ENCODE results near the gene TRIM44. TPM values are rescaled to one million over a fixed set of nuclear protein-coding genes. Genes with fewer than 3 reads are reported as not detected.
A peak's percentile ranks its signal among the peaks of the same experiment; 100 is the strongest.

The TRIM44 gene
- total and polyA plus RNA-seq, 8 donors = 57.6 to 72.1 (median 65.2) TPM

DNA sequence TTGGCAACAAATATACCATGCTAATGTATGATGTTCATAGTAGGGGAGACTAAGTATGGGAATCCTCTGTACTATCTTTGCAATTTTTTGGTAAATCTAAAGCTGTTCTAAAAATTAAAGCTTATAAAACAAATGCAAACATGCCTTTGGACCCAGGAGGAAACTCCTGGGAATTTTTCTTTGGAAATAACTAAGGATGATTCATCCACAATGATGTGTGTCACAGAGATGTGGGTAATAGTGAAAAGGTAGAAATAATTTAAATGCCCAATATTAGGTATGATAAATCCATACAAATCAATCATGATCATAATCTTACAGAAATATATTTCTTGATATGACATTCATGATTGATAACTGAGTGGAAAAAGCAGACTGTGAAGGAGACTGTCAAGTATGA is 135.8 kb downstream of the TRIM44 start:
- H3K9me3 ChIP-seq = no peaks in the 10 kb centered on the region
- DNase-seq (no peak), ATAC-seq (no peak)
- no peak overlapping the region for H3K27ac ChIP-seq
- no peak overlapping the region for H3K4me3 ChIP-seq
- intact Hi-C loops (cut with DNase I) = no loop called here
- TF ChIP-seq, protein P1, sequence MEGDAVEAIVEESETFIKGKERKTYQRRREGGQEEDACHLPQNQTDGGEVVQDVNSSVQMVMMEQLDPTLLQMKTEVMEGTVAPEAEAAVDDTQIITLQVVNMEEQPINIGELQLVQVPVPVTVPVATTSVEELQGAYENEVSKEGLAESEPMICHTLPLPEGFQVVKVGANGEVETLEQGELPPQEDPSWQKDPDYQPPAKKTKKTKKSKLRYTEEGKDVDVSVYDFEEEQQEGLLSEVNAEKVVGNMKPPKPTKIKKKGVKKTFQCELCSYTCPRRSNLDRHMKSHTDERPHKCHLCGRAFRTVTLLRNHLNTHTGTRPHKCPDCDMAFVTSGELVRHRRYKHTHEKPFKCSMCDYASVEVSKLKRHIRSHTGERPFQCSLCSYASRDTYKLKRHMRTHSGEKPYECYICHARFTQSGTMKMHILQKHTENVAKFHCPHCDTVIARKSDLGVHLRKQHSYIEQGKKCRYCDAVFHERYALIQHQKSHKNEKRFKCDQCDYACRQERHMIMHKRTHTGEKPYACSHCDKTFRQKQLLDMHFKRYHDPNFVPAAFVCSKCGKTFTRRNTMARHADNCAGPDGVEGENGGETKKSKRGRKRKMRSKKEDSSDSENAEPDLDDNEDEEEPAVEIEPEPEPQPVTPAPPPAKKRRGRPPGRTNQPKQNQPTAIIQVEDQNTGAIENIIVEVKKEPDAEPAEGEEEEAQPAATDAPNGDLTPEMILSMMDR (IDR thresholded peaks at IDR 0.05) = no peak
- no peaks in the 10 kb centered on the region for H3K36me3 ChIP-seq
- H3K4me1 ChIP-seq = no peaks in the 10 kb centered on the region
- no peaks in the 10 kb centered on the region for H3K27me3 ChIP-seq

DNA sequence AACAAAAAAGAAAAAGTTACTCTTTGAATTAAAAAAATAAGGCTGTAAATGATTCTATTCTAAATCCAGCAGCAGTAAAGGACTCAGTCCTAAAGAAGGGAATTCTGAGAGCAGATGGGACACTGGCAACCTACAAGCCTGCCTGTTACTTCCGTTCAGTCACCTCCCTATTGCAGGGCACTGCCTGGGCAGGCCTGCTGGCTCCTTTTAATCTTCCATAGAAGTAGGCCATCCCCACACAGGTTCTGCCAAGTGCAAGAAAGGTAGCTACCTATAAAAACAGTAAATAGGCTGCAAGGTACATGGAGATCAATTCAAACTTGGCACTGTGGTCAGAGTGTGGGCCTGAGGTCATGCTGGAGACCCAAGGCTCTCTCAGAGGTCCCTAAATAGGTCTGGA is 136.4 kb downstream of the TRIM44 start:
- no peaks in the 10 kb centered on the region for H3K36me3 ChIP-seq
- DNase-seq (no peak), ATAC-seq (no peak)
- intact Hi-C loops (cut with DNase I) = no loop called here
- H3K9me3 ChIP-seq = no peaks in the 10 kb centered on the region
- H3K27me3 ChIP-seq = no peaks in the 10 kb centered on the region
- no peak overlapping the region for H3K27ac ChIP-seq
- H3K4me3 ChIP-seq = no peak overlapping the region
- TF ChIP-seq, protein P1 (IDR thresholded peaks at IDR 0.05) = no peak
- H3K4me1 ChIP-seq = no peaks in the 10 kb centered on the region

DNA sequence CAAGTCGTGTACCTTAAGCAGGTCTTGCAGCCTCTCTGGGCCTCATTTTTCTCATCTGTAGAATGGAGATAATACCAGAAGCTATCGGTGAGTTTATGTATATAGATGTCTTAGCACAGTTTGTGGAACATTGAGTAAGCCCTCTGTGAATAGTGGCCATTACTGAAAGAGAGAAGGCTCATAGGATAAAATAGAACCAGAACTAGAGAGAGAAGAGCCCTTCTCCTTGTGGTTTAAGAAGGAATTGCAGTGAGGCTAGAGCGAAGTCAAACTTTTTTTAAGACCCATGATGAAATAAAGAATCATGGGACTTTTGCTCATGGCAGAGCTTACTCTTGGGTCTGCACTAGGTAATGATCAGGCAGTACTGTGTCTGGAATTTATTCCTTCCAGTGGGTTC is 137.1 kb downstream of the TRIM44 start:
- TF ChIP-seq, protein P1 (IDR thresholded peaks at IDR 0.05) = peak in 1 of 2 donors; percentile 12
- ATAC-seq (no peak), DNase-seq (no peak)
- Histone ChIP-seq H3K36me3 (no peaks in the 10 kb centered on the region), H3K9me3 (no peaks in the 10 kb centered on the region), H3K4me1 (no peaks in the 10 kb centered on the region), H3K27ac (no peak overlapping the region), H3K4me3 (no peak overlapping the region), H3K27me3 (no peaks in the 10 kb centered on the region)
- intact Hi-C loops (cut with DNase I) = no loop called here

DNA sequence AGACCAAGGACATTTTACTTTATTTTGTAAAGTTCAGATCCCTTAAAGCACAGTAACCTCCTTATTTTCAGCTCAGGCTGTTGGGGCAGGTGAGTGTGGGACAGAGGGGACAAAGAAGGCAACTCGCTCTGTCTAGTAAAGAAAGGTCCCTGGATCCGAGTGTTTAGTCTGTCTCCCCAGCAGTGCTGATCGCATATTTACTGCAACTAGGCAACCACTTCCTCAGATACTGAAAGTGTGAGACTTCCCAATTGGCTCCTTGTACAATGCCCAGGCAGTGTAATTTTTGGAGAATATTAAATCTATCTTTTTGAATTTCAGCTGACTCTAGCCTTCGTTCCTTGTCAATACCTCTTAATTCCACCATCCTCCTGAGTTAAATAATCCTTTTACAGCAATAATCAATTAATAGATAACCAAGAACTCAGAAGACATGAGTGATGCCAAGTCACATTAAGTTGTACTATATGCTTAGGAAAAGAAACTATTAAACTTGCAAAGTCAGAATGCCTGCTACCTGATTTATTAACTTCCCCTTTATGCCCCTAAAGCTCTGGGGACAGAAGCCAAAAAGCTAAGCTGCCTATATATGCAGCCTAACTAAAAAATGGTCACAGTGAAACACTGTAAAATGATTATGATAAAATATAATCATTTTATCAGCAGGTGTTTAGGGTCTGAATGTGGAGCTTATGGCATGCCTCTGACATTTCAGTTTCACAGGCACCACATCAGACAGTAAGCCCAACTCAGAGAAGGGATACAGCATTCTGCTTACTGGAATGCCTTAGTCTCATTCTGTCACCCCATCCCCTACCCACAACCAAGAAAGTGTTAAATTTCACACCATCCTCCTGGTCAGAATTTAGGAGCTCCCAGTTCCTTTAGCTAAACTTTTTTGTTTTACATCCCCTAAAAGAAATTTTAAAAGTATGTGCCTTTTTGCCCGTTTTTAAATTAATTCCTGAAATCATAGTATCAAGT is 138.7 kb downstream of the TRIM44 start:
- no peak for DNase-seq
- TF ChIP-seq, protein P1 (IDR thresholded peaks at IDR 0.05) = no peak

DNA sequence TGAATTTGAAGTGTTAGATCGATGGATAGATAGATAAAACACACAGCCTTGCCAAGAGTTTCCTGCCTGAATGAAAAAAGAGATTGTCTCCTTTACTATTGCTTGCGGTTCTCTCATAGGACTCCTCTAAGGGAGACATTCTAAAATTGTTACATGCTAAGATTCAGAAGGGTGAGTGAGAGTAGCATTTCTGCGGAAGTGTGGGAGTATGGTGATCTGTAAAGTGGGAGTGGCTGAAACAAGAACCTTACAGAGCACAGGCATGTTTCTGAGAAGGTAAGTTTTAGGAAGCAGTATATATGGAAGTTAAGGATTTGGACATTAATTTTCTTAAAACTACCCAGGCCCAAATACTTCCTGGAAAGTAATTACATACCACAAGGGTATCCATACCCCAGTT is 139.6 kb downstream of the TRIM44 start:
- no peak overlapping the region for H3K4me3 ChIP-seq
- H3K9me3 ChIP-seq = no peaks in the 10 kb centered on the region
- no peaks in the 10 kb centered on the region for H3K4me1 ChIP-seq
- no peaks in the 10 kb centered on the region for H3K27me3 ChIP-seq
- DNase-seq = no peak
- intact Hi-C loops (cut with DNase I) = no loop called here
- H3K27ac ChIP-seq = no peak overlapping the region
- peaks cover 0 to 12% of the 10 kb centered on the region in 2 donors for H3K36me3 ChIP-seq
- TF ChIP-seq, protein P1 (IDR thresholded peaks at IDR 0.05) = no peak
- ATAC-seq = peak; percentile 8

More for the DNA sequence above, 138.7 kb downstream of the TRIM44 start:
- Histone ChIP-seq H3K27ac (no peak overlapping the region), H3K4me3 (no peak overlapping the region), H3K9me3 (no peaks in the 10 kb centered on the region), H3K36me3 (peaks cover 0 to 2% of the 10 kb centered on the region in 2 donors), H3K4me1 (no peaks in the 10 kb centered on the region), H3K27me3 (no peaks in the 10 kb centered on the region)
- ATAC-seq = peak; percentile 52
- intact Hi-C loops (cut with DNase I) = no loop called here
